ENCODE data around the gene OR6C65.

The OR6C65 gene

GRCh38 chr12:55448825-55449224 is 48.5 kb downstream of the OR6C65 start:
- DNase-seq, result no peak

All from activated CD4-positive, alpha-beta T cell treated with anti-CD3 and anti-CD28 coated beads, Interleukin-2, amount 50 U/mL, for 48 hours (primary cell).